HepG2 (cell line): ENCODE results near the gene GGA1.

Experiments used
- EZH2 ChIP-seq: conservative IDR thresholded peaks from 2 replicates; pipeline ENCODE4 v1.6.1; 2012; ENCODE audit warnings: mild to moderate bottlenecking, low read depth, low read length, moderate library complexity
- YY1 ChIP-seq: IDR thresholded peaks from 2 replicates; pipeline ENCODE4 v1.6.1; 2011; ENCODE audit warnings: low read length, low read depth, moderate library complexity, mild to moderate bottlenecking; ENCODE audit not compliant: insufficient read depth, insufficient replicate concordance

DNA sequence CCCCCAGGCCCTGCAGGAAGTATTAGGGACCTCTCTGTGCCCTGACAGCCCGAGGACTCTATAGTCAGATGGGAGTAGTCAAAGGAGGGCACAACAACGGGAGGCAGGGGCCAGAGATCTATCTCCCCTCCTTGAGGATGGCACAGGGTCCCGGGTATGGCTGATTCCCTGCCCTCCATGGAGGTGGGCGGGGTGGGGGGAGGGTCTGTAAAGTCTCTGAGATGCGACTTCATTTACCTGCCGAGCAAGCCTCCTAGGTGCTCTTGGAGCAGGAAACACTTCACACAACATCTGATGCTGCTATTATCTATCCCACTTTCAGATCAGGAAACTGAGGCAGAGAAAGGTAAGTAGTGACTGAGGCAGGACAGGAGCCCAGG lies 49.1 kb upstream of the GGA1 start:
- TF ChIP-seq EZH2 (no peak), YY1 (no peak)
